ENCODE results near the gene CAPN6.

CAPN6 gene, protein sequence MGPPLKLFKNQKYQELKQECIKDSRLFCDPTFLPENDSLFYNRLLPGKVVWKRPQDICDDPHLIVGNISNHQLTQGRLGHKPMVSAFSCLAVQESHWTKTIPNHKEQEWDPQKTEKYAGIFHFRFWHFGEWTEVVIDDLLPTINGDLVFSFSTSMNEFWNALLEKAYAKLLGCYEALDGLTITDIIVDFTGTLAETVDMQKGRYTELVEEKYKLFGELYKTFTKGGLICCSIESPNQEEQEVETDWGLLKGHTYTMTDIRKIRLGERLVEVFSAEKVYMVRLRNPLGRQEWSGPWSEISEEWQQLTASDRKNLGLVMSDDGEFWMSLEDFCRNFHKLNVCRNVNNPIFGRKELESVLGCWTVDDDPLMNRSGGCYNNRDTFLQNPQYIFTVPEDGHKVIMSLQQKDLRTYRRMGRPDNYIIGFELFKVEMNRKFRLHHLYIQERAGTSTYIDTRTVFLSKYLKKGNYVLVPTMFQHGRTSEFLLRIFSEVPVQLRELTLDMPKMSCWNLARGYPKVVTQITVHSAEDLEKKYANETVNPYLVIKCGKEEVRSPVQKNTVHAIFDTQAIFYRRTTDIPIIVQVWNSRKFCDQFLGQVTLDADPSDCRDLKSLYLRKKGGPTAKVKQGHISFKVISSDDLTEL

DNA sequence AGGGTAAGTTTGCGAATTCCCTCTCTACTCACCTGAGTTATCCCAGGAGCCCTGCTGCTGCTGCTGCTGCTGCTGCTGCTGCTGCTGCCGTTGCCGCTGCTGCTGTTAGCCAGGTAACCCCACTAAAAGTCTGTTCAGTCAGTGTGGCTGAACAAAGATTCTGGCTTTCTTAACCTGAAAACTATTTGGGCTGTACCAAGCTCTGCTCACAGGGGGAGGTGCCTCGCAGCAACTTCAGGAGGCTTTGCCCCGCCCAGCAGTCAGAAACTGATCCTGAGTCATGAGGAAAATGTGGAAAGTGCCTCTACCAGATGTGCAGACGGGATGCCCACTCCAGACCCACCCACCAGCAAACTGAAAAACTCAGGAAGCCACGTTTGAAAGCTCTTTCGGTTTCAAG lies at the start of gene CAPN6:
Gene CAPN6, minus strand, starts transcription at position 145 of the 400 bp plus-strand sequence. CDS start 6,547 bp downstream, outside the sequence.
- no peak for DNase-seq (ENCODE audit: low spot score)

DNA sequence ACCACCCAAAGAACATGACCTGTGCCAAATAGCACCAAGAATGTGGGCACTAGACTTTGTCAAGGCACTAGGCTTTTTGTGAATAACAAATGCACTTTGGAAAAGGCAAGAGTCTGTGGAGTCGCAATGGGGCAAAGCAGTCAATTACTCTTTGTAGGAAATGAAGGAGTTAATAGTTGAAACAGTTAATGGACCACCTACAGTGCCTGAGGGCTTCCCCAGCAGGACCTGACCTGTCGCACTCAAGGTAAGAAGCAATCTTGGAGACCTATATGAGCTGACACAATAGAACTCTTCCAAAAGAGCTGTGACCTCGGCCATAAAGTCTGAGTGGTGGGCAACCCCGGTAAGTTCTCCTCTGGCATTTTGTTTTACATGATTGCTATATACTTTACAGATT lies 49.2 kb upstream of the CAPN6 start:
- no peak for DNase-seq (ENCODE audit: low spot score)

- DNase-seq (ENCODE audit: low spot score) = no peak
These were observed 48.6 kb upstream of the CAPN6 start for GRCh38 chrX:111318901-111319300.

DNA sequence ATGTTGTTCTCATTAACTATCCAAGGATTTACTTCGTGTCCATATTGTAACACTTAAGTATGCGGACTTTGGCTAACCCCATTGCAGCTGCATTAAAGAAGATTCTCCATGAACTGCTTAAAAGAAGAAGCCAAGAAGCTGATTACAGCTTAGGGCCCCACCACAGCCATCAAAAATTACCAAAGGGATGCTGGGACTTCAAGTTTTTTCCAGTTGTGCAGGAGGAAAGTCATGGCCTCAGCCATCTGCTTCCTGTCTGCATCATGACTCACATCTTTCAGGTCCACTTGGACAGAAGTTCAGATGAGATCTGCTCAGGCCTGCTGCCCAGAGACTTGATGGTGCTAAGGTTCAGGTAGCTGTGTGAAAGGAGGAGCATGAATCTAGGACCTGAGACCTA lies 38.8 kb upstream of the CAPN6 start:
- no peak for DNase-seq (ENCODE audit: low spot score)

DNA sequence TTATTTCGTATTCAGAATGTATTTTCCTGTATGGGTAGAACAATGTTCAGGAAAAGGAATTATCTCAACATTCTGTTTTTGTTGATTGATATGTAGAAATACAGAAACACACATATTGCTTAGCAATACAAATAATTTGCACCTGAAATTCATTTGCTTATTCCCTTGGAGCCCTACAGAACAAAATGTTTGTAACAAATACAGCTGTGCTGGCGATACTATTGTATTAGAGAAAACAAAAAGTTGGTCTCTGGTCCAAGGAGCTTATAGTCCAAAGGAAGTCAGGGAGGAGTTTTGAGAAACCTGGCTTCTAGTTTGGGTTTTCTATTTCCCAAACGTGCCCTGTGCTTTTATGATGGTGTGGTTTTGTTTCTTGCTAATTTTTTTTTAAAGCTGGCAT lies 37.8 kb upstream of the CAPN6 start:
- no peak for DNase-seq (ENCODE audit: low spot score)

DNA sequence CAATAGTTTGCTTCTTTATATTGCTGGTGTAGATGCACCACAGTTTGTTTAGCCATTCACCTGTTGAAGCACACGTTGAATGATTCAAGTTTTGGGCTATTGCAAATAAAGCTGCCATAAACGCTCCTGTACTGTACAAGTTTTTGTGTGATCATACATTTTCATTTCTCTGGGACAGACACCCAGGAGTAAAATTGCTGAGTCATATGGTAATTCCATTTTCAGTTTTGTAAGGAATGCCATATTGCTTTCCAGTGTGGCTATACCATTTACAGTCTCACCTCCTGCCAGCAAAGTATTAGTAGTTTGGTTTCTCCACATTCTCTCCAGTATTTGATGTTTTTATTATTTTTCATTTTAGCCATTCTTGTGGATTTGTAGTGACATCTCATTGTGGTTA lies 32.0 kb upstream of the CAPN6 start:
- no peak for DNase-seq (ENCODE audit: low spot score)

GRCh38 chrX:111288841-111289240 lies 18.6 kb upstream of the CAPN6 start:
- no peak for DNase-seq (ENCODE audit: low spot score)

DNA sequence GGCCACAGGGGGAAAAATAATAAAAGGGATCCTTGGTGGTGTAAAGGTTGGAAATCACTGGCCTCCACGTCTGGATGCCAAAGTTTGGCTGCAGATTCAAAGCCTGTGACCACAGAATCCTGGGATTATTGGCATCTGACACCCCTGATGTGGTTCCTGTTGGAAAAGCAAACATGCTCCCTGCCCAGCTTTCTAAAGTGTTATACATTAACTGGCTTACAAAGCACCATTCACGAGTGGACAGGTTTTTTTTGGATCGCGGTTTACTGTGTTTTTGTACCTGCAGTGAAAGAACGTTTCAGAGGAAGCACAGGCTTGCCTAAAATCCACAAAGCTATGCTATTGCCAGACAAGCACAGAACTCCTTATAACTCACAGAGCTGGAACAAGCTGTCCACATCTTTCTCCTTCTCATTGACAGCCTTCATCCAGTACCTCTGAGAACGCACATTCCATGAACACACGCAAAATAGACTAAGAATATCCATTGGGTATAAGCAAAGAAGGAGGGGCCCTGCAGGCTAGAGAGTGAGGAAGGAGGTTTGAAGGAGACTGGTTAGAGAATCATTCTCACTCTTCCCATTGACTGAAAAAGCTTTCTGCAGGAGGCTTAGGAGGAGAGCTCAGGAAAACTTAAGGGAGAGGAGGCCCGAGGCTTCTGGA lies 14.5 kb upstream of the CAPN6 start:
- no peak for DNase-seq (ENCODE audit: low spot score)

- no peak for DNase-seq (ENCODE audit: low spot score)
These were observed 13.2 kb upstream of the CAPN6 start for GRCh38 chrX:111283446-111283845.

- DNase-seq (ENCODE audit: low spot score) = no peak
These were observed 12.7 kb upstream of the CAPN6 start for GRCh38 chrX:111282991-111283390.

DNA sequence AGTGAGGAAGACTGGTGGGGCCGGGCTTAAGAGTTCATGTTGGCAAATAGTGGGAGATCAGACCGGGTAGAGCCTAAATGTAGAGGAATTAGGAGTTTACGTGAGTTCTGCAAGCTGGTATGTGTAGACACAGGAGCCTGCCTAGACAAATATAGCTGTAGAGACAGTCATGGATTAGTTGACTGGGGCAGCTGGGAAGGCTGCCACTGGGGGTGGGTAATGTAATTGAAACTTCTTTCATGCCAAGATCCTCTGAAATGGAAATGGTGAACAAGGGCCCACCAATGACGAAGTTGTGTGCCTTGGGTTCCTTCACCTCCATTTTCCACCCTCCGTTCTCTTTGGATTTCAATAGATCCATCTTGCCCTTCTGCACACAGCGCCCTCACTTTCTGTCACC lies 11.9 kb upstream of the CAPN6 start:
- no peak for DNase-seq (ENCODE audit: low spot score)

- DNase-seq (ENCODE audit: low spot score) = no peak
These were observed 1.8 kb downstream of the CAPN6 start for GRCh38 chrX:111268506-111268905.

DNA sequence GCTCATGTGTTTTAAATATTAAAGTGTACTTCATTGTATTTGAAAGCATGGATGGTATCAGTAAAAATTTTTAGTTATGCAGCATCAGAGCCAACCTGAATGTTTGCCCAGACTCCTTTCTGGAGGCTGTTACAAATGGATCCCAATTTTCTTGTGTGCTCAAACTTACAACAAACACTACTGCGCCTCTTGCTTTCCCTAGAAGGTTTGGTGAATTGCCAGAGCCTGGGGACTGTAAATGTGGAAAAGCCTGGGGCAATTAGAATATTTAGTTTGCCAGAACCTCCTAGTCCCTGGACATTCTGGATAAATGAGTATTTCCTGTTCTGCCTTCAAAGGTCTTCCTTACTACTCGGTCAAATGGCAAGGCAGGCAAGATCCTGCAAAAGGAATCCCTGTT lies 4.8 kb downstream of the CAPN6 start:
- no peak for DNase-seq (ENCODE audit: low spot score)

GRCh38 chrX:111264385-111264784 lies 5.9 kb downstream of the CAPN6 start:
- no peak for DNase-seq (ENCODE audit: low spot score)

DNA sequence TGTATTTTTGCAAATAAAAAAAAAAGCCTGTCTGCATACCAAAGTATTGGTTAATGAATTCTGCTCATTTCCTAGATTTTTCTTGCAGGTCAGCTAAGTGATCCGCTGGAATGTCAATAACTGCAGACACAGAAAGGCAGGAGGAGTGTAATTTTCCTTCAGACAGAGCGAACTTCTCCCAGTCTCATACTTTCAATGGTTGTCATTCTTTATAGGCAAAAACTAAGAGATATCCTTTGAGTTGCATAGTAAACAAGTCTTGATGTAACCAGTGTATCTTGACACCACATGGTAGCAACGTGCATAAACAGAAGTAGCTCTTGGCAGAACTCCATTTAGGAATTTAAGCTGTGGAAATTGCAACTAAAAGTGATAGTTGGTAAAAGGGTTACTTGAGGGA lies 8.2 kb downstream of the CAPN6 start:
- no peak for DNase-seq (ENCODE audit: low spot score)

- no peak for DNase-seq (ENCODE audit: low spot score)
These were observed 9.8 kb downstream of the CAPN6 start for GRCh38 chrX:111260451-111260850.

GRCh38 chrX:111259559-111259958 lies 10.7 kb downstream of the CAPN6 start:
- DNase-seq (ENCODE audit: low spot score) = no peak

GRCh38 chrX:111257733-111258132 lies 12.6 kb downstream of the CAPN6 start:
- DNase-seq (ENCODE audit: low spot score) = no peak

- no peak for DNase-seq (ENCODE audit: low spot score)
These were observed 15.2 kb downstream of the CAPN6 start for GRCh38 chrX:111254896-111255693.

DNA sequence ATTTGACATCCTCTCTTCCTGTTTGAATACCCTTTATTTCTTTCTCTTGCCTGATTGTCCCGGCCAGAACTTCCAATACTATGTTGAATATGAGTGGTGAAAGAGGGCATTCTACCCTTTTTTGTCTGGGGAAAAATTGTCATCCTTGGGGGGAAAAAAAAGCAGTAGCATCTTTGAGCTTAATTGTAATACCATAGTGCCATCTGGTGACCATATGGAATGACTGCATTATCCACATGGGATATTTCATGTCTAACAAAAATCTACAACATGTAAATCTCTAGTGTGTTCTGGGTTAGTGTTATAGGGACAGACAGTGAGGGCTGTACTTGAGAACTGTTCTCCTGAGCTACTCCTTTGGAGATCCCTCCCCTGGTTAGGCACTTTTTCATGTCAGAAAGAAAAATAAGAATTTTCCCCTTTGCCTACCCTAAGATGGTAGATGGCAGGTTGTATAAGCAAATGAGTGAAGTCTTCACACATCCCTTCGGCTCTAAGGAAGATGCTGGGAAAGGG lies 26.0 kb downstream of the CAPN6 start:
- DNase-seq (ENCODE audit: low spot score) = peak; percentile 19

DNA sequence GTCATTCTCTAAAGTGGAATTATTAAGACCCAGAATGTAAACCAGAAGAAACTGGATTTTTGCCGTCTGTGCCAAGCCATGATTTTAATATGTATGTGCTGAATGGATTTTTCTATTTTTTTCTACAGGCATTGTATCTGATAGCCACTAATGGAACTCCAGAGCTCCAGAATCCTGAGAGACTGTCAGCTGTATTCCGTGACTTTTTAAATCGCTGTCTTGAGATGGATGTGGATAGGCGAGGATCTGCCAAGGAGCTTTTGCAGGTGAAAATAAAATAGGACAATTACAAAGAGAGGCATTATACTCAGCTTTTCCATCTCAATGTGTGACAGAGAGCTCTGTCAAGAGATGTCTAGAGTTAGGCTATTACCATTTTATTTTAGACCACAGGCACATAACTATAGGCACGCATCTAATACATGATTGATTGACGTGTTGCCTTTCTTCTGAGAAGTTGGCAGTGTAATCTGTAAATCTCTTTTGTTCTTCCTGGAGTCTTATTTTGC lies 53.9 kb downstream of the CAPN6 start:
- DNase-seq (ENCODE audit: low spot score) = no peak

- no peak for DNase-seq (ENCODE audit: low spot score)
These were observed 62.4 kb downstream of the CAPN6 start for GRCh38 chrX:111207851-111208250.
